Measurements from ENCODE around the gene ATF2.
"Not testable (repeated sequence)": the region's sequence is repeated elsewhere in the genome, so short reads cannot be mapped to it uniquely, and the experiment has no call there.

Gene ATF2

DNA sequence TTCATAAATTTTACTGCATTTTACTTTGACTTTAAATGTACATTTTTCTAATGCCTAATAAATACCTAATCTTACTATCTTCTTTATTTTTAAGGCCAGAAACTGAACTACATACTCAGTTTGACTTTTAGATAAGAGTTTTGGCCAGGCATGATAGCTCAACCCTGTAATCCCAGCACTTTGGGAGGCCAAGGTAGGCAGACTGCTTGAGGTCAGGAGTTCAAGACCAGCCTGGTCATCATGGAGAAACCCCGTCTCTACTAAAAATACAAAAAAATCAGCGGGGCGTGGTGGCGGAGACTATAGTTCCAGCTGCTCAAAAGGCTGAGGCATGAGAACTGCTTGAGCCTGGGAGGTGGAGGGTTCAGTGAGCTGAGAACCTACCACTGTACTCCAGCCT is 9.1 kb downstream of the ATF2 start:
- FAIRE-seq, result no peak

DNA sequence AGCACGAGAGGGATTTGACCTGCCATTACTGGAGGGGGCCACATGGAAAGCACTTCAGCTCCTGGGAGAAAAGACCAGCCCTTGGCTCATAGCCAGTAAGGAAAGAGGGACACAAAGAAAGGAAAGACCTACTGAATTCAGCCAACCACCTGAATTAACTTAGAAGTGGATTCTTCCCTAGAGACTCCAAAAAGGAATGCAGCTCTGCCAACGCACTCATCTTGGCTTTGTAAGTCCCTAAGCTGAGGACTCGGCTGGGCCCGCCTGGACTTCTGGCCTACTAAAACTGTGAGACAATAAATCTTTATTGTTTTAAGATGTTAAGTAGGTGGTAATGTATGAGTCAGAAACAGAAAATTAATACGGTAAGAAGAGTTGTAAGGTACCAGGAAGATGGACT is 11.5 kb downstream of the ATF2 start:
- no peak for FAIRE-seq

DNA sequence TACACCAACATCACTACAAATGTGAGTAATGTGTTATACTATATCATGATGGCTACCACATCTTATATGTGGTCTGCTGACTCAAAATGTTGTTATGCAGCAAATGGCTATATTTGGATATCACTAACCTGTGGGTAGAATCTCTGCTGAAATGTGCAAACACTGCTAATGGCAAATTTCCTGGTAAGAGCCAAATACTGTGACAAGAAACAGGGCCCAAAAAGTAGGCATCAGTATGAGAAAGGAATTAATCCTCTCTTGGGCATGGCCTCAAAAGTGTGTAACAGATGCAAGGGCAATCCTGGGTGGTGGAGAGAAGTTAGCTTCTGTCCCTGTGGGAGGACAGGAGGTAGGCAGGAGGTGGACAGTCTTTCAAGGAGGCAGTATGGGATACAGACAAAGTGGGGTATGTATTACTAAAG is 13.3 kb downstream of the ATF2 start:
- no peak for FAIRE-seq

- no peak for FAIRE-seq
These were observed 15.8 kb downstream of the ATF2 start for GRCh38 chr2:175152242-175152641.

DNA sequence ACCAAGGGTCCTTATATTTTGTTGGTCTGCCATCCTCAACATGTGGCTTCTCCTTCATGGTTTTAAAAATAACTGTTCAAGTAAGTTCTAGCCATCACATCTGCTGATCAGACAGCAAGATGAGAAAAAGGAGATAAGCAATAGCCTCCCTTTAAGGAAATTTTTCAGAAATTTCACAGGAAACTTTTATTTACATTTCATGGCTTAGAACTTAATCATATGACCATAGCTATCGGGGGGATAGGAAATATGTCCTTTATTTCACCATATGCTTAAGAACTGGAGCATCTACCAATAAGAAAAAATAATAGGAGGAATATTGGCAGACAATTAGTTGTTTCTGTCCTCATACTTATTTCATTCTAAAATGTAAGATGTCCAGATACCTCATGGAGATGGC is 16.2 kb downstream of the ATF2 start:
- FAIRE-seq, result no peak

GRCh38 chr2:175147186-175147585 is 20.8 kb downstream of the ATF2 start:
- peak; percentile 72 for FAIRE-seq

GRCh38 chr2:175143678-175144077 is 24.3 kb downstream of the ATF2 start:
- no peak for FAIRE-seq

DNA sequence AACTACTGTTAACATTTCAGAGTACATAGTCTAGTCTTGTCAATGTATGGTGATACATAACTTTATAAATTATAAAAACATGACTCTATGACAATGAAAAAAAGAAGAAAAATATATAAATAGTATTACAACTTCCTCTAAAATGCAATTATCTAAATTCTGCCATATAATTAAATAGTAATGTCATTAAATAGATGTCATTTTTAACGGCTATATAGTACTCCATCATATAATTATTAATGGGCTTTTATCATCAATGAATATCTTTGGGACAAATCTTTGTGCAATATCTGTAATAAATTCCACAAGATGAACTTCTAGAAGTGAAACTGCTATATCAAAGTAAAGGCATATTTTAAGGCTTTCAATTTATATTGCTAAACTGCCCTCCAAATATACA is 24.8 kb downstream of the ATF2 start:
- peak; percentile 76 for FAIRE-seq

GRCh38 chr2:175140332-175140731 is 27.7 kb downstream of the ATF2 start:
- no peak for FAIRE-seq

DNA sequence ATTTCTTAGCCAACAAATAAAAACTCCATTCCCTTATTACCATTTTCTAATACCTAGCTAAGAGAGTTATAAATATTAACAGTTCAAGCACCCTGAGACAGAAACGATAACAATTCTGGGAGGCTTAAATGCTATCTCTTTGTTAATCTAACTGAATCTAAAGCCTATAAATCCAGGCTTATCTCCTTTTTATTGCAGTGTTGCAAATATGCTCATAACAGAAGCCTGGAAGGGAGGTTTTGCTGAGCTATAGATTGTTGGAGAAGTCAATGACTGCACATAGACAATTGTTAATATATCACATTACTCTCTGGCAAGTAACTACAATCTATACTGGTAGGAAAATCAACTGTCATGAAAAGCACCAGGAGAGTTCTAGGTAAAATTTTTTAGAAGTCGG is 30.2 kb downstream of the ATF2 start:
- FAIRE-seq, result no peak

DNA sequence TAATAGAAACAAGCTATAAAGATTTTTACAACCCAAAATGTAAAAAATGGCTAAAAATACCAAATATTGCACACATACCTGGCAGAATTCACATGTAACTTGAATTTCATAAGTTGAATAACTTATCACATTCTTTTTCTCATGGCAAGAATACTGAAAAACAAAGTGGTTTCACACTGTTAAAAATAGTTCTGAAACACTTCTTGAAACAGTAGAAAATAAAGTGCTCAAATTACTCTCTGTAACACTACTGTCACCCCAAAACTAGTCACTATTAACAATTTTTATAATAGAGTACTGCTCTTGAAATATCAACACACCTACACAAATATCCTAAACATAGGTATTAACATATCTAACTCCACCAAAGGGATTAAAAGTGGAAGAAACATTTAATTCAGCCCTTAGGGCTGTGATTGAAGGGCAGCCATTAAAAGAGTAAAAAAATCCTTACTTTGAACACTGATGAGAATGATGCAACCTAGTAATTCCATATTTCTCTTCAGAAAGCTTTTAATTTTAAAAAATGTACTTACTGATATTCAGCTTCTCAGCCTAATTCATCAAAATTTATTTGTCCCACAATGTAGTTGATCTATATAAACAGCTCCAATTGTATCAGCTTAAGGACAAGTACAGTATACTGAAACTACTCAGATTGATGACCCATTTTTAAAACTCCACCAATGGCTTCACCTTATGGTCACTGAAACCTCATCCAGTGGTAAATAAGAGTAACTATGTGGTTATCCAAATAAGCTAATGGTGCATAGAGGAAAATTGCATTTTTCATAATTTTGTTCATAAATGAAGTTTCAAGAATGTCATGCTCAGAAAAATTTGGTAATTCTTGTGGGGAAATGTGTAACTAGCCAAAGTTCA is 31.4 kb downstream of the ATF2 start:
- peak; percentile 27 for FAIRE-seq

GRCh38 chr2:175135862-175136261 is 32.1 kb downstream of the ATF2 start:
- no peak for FAIRE-seq

DNA sequence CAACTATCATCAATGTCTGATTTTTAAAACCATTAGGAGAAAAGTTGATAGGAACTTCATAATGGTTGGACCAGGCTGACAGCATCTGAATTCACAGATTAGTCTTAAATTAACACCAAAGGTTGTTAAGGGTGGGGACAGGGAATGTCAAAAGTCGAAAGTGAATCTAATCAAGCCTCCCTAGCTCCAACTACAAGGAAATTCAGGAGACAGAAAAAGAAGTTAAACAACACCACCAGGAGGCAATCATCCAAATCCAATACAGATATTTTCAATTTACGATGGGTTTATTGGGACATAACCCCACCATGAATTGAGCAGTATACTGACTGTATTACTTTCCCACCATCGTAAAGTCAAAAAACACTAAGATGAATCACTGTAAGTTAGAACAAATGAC is 32.8 kb downstream of the ATF2 start:
- no peak for FAIRE-seq

DNA sequence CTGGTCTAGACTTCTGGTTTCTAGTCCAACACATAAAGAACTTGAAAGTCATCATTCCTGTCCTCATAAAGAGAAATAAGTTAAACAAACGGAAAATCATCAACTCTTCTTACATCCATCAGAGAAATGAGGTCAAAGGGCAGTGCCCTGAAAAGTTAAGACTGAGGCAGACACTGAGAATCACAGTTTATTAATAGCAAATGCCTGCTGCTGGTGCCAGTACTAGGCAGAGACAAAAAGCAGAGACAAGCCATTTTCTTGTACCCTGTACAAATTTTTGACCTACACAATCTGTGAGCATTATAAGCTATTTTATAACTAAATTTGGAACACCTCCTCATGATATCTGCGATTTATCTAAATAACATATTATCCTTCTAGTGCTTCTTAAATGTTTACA is 36.8 kb downstream of the ATF2 start:
- no peak for FAIRE-seq

DNA sequence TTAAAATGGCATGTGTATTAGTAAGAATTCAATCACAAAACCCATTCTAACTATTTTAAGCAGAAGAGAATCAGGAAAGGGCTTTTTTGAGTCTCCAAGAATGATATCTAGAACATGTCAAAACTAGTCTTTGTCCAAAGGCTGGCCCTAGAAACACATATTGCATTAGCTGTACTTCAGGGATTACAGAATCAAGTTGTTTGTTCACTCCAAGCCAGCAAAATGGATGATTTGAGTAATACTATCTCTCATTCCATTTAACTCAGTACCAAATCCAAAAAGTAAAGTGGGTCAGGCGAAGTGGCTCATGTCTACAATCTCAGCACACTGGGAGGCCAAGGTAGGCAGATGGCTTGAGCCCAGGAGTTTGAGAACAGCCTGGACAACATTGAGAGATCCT is 41.3 kb downstream of the ATF2 start:
- no peak for FAIRE-seq

DNA sequence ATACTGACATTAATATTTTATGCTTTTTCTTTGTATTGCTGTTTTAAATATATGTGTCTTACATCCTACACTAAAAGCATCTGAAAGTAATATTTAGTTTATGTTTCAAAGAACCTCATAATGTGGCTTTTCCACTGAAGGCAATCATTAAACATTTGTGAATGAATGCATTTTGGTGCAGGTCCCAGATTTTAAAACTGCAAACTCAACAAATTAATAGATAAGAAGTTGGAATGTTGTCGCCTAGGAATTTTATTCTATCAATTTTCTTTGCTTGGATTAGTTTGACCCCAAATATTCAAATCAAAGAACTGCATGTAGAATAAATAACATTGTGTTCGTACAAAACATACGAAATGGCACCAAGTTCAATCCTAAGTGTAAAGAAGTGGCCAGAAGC is 44.7 kb downstream of the ATF2 start:
- no peak for FAIRE-seq

GRCh38 chr2:175111200-175111657 is 56.8 kb downstream of the ATF2 start:
- peak; percentile 98 for FAIRE-seq

DNA sequence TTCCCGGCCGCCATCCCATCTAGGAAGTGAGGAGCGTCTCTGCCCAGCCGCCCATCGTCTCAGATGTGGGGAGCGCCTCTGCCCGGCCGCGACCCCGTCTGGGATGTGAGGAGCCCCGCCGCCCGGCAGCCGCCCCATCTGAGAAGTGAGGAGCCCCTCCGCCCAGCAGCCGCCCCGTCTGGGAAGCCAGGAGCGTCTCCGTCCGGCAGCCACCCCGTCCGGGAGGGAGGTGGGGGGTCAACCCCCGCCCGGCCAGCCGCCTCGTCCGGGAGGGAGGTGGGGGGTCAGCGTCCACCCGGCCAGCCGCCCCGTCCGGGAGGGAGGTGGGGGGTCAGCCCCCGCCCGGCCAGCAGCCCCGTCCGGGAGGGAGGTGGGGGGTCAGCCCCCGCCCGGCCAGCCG is 59.9 kb downstream of the ATF2 start:
- FAIRE-seq, result not testable (repeated sequence)

DNA sequence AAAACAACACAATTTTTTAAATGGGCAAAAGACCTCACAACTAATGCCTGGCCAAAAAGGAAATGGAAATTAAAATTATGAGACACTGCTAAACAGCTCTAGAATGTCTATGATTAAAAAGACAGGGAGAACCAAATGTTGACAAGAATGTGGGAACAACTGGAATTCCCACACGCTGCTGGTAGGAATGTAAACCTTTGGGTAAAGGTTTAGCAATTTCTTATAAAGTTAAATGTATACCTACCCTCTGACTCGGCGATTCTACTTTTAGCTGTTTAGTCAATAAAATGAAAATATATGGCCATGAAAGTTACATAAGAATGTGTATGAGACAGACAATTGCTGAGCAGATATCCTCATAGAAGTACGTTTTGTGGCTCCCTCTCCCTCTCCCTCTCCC is 60.9 kb downstream of the ATF2 start:
- no peak for FAIRE-seq

- no peak for FAIRE-seq
These were observed 64.8 kb downstream of the ATF2 start for GRCh38 chr2:175103191-175103590.

GRCh38 chr2:175101514-175101913 is 66.5 kb downstream of the ATF2 start:
- no peak for FAIRE-seq

GRCh38 chr2:175097297-175097696 is 70.7 kb downstream of the ATF2 start:
- FAIRE-seq, result no peak

- not testable (repeated sequence) for FAIRE-seq
These were observed 83.9 kb downstream of the ATF2 start for GRCh38 chr2:175084117-175084516.

DNA sequence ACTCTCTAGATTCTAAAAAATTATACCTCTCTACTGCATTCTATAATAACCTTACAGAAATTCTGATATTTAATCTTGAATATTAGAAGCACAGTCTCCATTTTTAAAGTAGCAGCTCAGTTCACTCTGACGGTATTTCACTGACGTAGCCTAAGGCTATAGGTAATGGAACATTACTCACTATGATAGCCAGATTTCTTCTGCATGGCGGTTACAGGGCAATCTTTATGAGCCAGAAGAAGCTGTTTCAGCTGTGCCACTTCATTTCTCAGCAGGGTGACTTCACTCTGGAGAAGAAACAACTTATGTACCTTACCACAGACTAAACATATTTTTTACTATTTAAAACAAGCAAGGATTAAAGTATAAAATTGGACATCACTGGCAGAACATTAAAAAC is 87.5 kb downstream of the ATF2 start:
- FAIRE-seq, result no peak

- no peak for FAIRE-seq
These were observed 91.7 kb downstream of the ATF2 start for GRCh38 chr2:175076272-175076671.
